GM12878 (cell line): ENCODE data around the gene LRRN2. TPM values are rescaled to one million over a fixed set of nuclear protein-coding genes. Genes with fewer than 3 reads are reported as not detected.

Source experiments
- ATAC-seq: fragments of 200-7000 bp; cut with Tn5 transposase; 3 replicates; pipeline ENCODE4 v1.9.1; 2020; ENCODE audit warnings: mild to moderate bottlenecking, moderate library complexity
- BruUV-seq: library from RNA; stranded (reverse); fragments of 400-500 nt; replicated peaks from 2 replicates; lab custom pipeline; 2021; lab: Mats Ljungman, UMichigan
- CTCF ChIA-PET: fragments of 300-600 bp; sonication (Branson Sonifier 250); formaldehyde crosslinking; extraction: SDS; loops from one replicate; lab custom pipeline; 2021; ENCODE audit warnings: inconsistent platforms; lab: Yijun Ruan, JAX
- POLR2A ChIA-PET: fragments of 350-600 bp; formaldehyde crosslinking; extraction: SDS; loops from one replicate; lab custom pipeline; 2021; ENCODE audit warnings: inconsistent platforms; lab: Charles Lee
- RAD21 ChIA-PET: fragments of 300-600 bp; sonication (Branson Sonifier 250); formaldehyde crosslinking; loops from one replicate; lab custom pipeline; 2023; ENCODE audit warnings: antibody characterized with exemption; ENCODE audit not compliant: unreplicated experiment; lab: Charles Lee
- SMC1A ChIA-PET: fragments of 300-600 bp; sonication (Branson Sonifier 250); formaldehyde crosslinking; loops from one replicate; lab custom pipeline; 2023; ENCODE audit not compliant: unreplicated experiment, uncharacterized antibody; lab: Charles Lee
- DNase-seq: peaks from one replicate; pipeline ENCODE4 v3.0.0-alpha.2; 2011; ENCODE audit warnings: low read depth, low spot score
- FAIRE-seq: peaks from 3 replicates; lab custom pipeline; 2011; peaks lifted over from hg19 to GRCh38; lab: Jason Lieb, UNC
- H2AFZ ChIP-seq: 2 replicates; pipeline ENCODE4 v1.6.0; 2011; ENCODE audit warnings: low read depth, low read length, control low read depth; ENCODE audit not compliant: control insufficient read depth
- H3K27ac ChIP-seq: 2 replicates; pipeline ENCODE4 v1.5.1; 2011; ENCODE audit warnings: control low read depth; ENCODE audit not compliant: control insufficient read depth, insufficient read depth
- H3K27me3 ChIP-seq, 2 experiments: replicated peaks in 1 of 2; 2 replicates each; pipeline versions ENCODE4 v1.6.0 to v1.6.1; 2011; ENCODE audit warnings: low read length in 1 of 2; ENCODE audit not compliant: control insufficient read depth in 2 of 2, insufficient read depth in 2 of 2
- H3K36me3 ChIP-seq, 2 experiments: 2 replicates each; pipeline ENCODE4 v1.5.1; 2011; ENCODE audit warnings: low read length in 1 of 2; ENCODE audit not compliant: control insufficient read depth in 2 of 2, insufficient read depth in 2 of 2
- H3K4me1 ChIP-seq: 2 replicates; pipeline ENCODE4 v1.6.1; 2011; ENCODE audit warnings: mild to moderate bottlenecking, low read length, moderate library complexity, mixed read lengths; ENCODE audit not compliant: control insufficient read depth, insufficient read depth
- H3K4me2 ChIP-seq: 2 replicates; pipeline ENCODE4 v1.6.0; 2011; ENCODE audit warnings: control low read depth; ENCODE audit not compliant: control insufficient read depth, insufficient read depth
- H3K4me3 ChIP-seq: fragments of 200-600 bp; sonication (generic); 2 replicates; pipeline ENCODE4 v1.5.1; 2016
- H3K79me2 ChIP-seq: 2 replicates; pipeline ENCODE4 v1.6.0; 2011; ENCODE audit warnings: low read length; ENCODE audit not compliant: control insufficient read depth, insufficient read depth
- H3K9ac ChIP-seq: 2 replicates; pipeline ENCODE4 v1.8.0; 2011; ENCODE audit warnings: low read length, control low read depth, mixed read lengths; ENCODE audit not compliant: control insufficient read depth, insufficient read depth
- H3K9me3 ChIP-seq: replicated peaks from 3 replicates; pipeline ENCODE4 v1.5.1; 2011; ENCODE audit warnings: mild to moderate bottlenecking, low read length; ENCODE audit not compliant: control insufficient read depth, insufficient read depth
- H4K20me1 ChIP-seq: 2 replicates; pipeline ENCODE4 v1.6.0; 2011; ENCODE audit not compliant: control insufficient read depth, insufficient read depth
- ATF2 ChIP-seq: IDR thresholded peaks from 2 replicates; pipeline ENCODE4 v1.6.1; 2012; ENCODE audit warnings: low read length, inconsistent platforms
- CBFB ChIP-seq: IDR thresholded peaks from 2 replicates; pipeline ENCODE4 v1.6.1; 2016; ENCODE audit warnings: antibody characterized with exemption, low read depth
- CEBPB ChIP-seq, 2 experiments: fragments of 150-350 bp in 1 of 2; IDR thresholded peaks; 2 replicates each; pipeline ENCODE4 v1.6.1; 2012 to 2014; ENCODE audit warnings: low read depth in 2 of 2, low read length in 2 of 2, borderline replicate concordance in 1 of 2, inconsistent platforms in 1 of 2
- FOXK2 ChIP-seq: fragments of 450-650 bp; IDR thresholded peaks from 2 replicates; pipeline ENCODE4 v1.6.1; 2017; ENCODE audit warnings: mild to moderate bottlenecking, moderate library complexity
- NFIC ChIP-seq: IDR thresholded peaks from 2 replicates; pipeline ENCODE4 v1.6.1; 2012; ENCODE audit warnings: low read depth, mild to moderate bottlenecking, inconsistent platforms, low read length, moderate library complexity
- PKNOX1 ChIP-seq: fragments of 450-650 bp; IDR thresholded peaks from 2 replicates; pipeline ENCODE4 v1.6.1; 2016; ENCODE audit warnings: mild to moderate bottlenecking
- REST ChIP-seq: IDR thresholded peaks from 2 replicates; pipeline ENCODE4 v1.6.1; 2012; ENCODE audit warnings: mild to moderate bottlenecking, low read depth, low read length
- TCF7 ChIP-seq: IDR thresholded peaks from 2 replicates; pipeline ENCODE4 v1.6.1; 2014; ENCODE audit warnings: antibody characterized with exemption, borderline replicate concordance
- YY1 ChIP-seq: IDR thresholded peaks from 2 replicates; pipeline ENCODE4 v1.6.1; 2011; ENCODE audit warnings: low read depth, mild to moderate bottlenecking, low read length
- ZBED1 ChIP-seq: IDR thresholded peaks from 2 replicates; pipeline ENCODE4 v1.6.1; 2016; ENCODE audit warnings: borderline replicate concordance
- ZNF274 ChIP-seq: IDR thresholded peaks from one replicate; pipeline ENCODE4 v1.8.0; 2011; ENCODE audit not compliant: insufficient read length, insufficient read depth
- ZSCAN29 ChIP-seq: fragments of 450-650 bp; IDR thresholded peaks from 2 replicates; pipeline ENCODE4 v1.6.1; 2017; ENCODE audit warnings: mild to moderate bottlenecking, moderate library complexity
- WGBS: methylation state at CpG from one replicate; pipeline ENCODE4 v1.1.6; 2016; ENCODE audit warnings: low lambda C conversion rate; ENCODE audit not compliant: insufficient replicate concordance, insufficient coverage; ENCODE audit errors: missing lambda C conversion rate; 5-methylcytosine and 5-hydroxymethylcytosine counted together
- in situ Hi-C: fragments of 300-500 bp; cut with MboI; formaldehyde crosslinking; loops from 9 replicates; pipeline ENCODE4 v1.14.3; 2018; ENCODE audit warnings: mixed read lengths
- intact Hi-C: fragments of 100-400 bp; cut with micrococcal nuclease; formaldehyde crosslinking; loops from one replicate; pipeline ENCODE4 v1.14.2; 2022; ENCODE audit not compliant: unreplicated experiment
- polyA plus RNA-seq, 11 experiments: library from polyadenylated mRNA; depleted of rRNA in 4 of 11; unstranded in 6 of 11; stranded (reverse) in 5 of 11; fragments of >200 nt; fragmentation: Nextera tagmentation in 4 of 11; fragmentation: Illumina TruSeq in 1 of 11; extraction: Ambion mirVana in 4 of 11; extraction: Trizol in 1 of 11; gene quantifications; 1 replicate in 1 of 11; 2 replicates in 10 of 11; pipeline versions ENCODE4 v1.2.1 to v1.2.3, GENCODE V29; 2011 to 2016; ENCODE audit warnings: inconsistent platforms in 2 of 11, missing spikeins in 2 of 11, low read depth in 1 of 11
- total RNA-seq, 4 experiments: library from RNA; depleted of rRNA in 3 of 4; stranded (reverse); fragments of >200 nt in 3 of 4; fragmentation: Illumina TruSeq in 1 of 4; extraction: Trizol in 1 of 4; gene quantifications; 2 replicates each; pipeline versions ENCODE4 v1.2.1 to v1.2.3, GENCODE V29; 2013 to 2021

The LRRN2 gene
- total and polyA plus RNA-seq, 10 of the 15 experiments (the other 5 are each of a cell fraction or from before 2014, with no cell fraction given): not detected

GRCh38 chr1:204728456-204728855, 42.9 kb upstream of the LRRN2 start:
- no peak overlapping the region for H3K4me3 ChIP-seq
- no peaks in the 10 kb centered on the region; a peak in 1 of 4 replicates for H3K27me3 ChIP-seq
- DNase-seq (no peak), FAIRE-seq (no peak), ATAC-seq (no peak)
- POLR2A ChIA-PET: interaction anchor here (2.2 kb wide), 1 partner anchor 13 kb away, joined by 9 read pairs; no protein-coding TSS in a partner anchor
- no peaks in the 10 kb centered on the region for H3K4me1 ChIP-seq
- SMC1A ChIA-PET: interaction anchor here (1.0 kb wide), 1 partner anchor 14 kb away, joined by 6 read pairs; no protein-coding TSS in a partner anchor
- H4K20me1 ChIP-seq: no peaks in the 10 kb centered on the region
- no peak overlapping the region for H3K9ac ChIP-seq
- RAD21 ChIA-PET: interaction anchor here (1.2 kb wide), 1 partner anchor 163 kb away, joined by 3 read pairs; no protein-coding TSS in a partner anchor
- WGBS: 51% methylated on average over 3 of the region's 3 CpGs
- in situ Hi-C loops: no loop called here
- no peaks in the 10 kb centered on the region for H3K36me3 ChIP-seq
- H3K4me2 ChIP-seq: no peak overlapping the region
- no peak overlapping the region for H2AFZ ChIP-seq
- no peaks in the 10 kb centered on the region for H3K79me2 ChIP-seq
- TF ChIP-seq PKNOX1 (no peak), ATF2 (no peak), ZBED1 (no peak)
- intact Hi-C loops: no loop called here
- H3K27ac ChIP-seq: no peak overlapping the region
- no TSS peak for BruUV-seq
- CTCF ChIA-PET: interaction anchor here (1.1 to 2.2 kb wide), 4 partner anchors 15 to 79 kb away, joined by 3 to 7 read pairs (median 4); no protein-coding TSS in a partner anchor
- no peaks in the 10 kb centered on the region for H3K9me3 ChIP-seq

GRCh38 chr1:204728045-204728444, 42.5 kb upstream of the LRRN2 start:
- Histone ChIP-seq H3K27ac (no peak overlapping the region), H3K9me3 (no peaks in the 10 kb centered on the region), H3K9ac (no peak overlapping the region), H3K4me2 (no peak overlapping the region), H3K4me3 (no peak overlapping the region), H3K79me2 (no peaks in the 10 kb centered on the region), H2AFZ (no peak overlapping the region), H4K20me1 (no peaks in the 10 kb centered on the region), H3K27me3 (no peaks in the 10 kb centered on the region; a peak in 1 of 4 replicates), H3K36me3 (no peaks in the 10 kb centered on the region), H3K4me1 (no peaks in the 10 kb centered on the region)
- intact Hi-C loops (no loop called here), in situ Hi-C loops (no loop called here)
- WGBS: 57% methylated on average over 3 of the region's 3 CpGs
- CTCF ChIA-PET: interaction anchor here (1.2 to 2.2 kb wide), 3 partner anchors 17 to 79 kb away, joined by 4 to 7 read pairs (median 5); no protein-coding TSS in a partner anchor
- FAIRE-seq (no peak), DNase-seq (no peak), ATAC-seq (no peak)
- POLR2A ChIA-PET: interaction anchor here (2.2 kb wide), 1 partner anchor 13 kb away, joined by 9 read pairs; no protein-coding TSS in a partner anchor
- BruUV-seq: no TSS peak
- SMC1A ChIA-PET: interaction anchor here (1.0 kb wide), 1 partner anchor 14 kb away, joined by 6 read pairs; no protein-coding TSS in a partner anchor
- RAD21 ChIA-PET: interaction anchor here (1.2 kb wide), 1 partner anchor 162 kb away, joined by 3 read pairs; no protein-coding TSS in a partner anchor
- no peak for TF ChIP-seq ZSCAN29
- no peak for TF ChIP-seq FOXK2
- TF ChIP-seq NFIC: no peak
- no peak for TF ChIP-seq REST
- TF ChIP-seq ZNF274: no peak
- no peak for TF ChIP-seq YY1
- no peak for TF ChIP-seq CEBPB (IDR thresholded peaks at IDR 0.05; ENCODE audit: borderline replicate concordance in 1 of 2, low read depth in 2 of 2, low read length in 2 of 2)
- no peak for TF ChIP-seq CBFB
- no peak for TF ChIP-seq TCF7
